Measurements from ENCODE around the gene APAF1. TPM values are rescaled to one million over a fixed set of nuclear protein-coding genes. Genes with fewer than 3 reads are reported as not detected.

Gene APAF1
- total RNA-seq, 4 donors from 2014 or later, result 10.5 to 25.4 (median 23.4) TPM

DNA sequence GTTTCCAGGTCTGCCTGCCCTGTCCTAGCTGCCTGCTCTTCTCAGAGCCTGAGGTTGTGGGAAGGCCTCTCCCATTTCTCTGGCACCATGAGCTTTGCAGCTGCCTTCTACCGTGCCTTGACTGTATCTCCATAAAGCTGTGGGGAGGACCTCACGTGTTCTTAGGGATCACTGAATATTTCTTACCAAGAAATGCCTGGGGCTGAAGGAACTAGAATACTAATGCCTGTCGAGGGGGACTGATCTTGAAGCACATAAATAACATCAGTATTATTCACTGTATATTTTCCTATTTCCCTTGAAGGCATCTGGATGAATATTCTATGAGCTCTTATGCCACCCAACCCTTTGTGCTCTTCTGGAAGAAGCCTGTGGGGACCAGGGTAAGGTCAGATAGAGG, 103.4 kb downstream of the APAF1 start:
- in situ Hi-C loops (cut with MboI; ENCODE audit: low pct_ligation_motif_present in 1 of 4, low pct_unique_long_range_greater_than_20kb in 1 of 4, low sequenced_read_pairs in 3 of 4), result no loop called here
- no peak for TF ChIP-seq POLR2AphosphoS5 (IDR thresholded peaks at IDR 0.05)
- no peak for TF ChIP-seq POLR2A (IDR thresholded peaks at IDR 0.05)
- no peak for TF ChIP-seq CTCF (IDR thresholded peaks at IDR 0.05)
- TF ChIP-seq EP300 (IDR thresholded peaks at IDR 0.05; ENCODE audit: low read depth), result no peak
- 77 to 86% methylated on average over 3 of the region's 3 CpGs for WGBS, 2 donors (ENCODE audit: low coverage in 1 of 2)
- H3K27ac ChIP-seq, result no peak overlapping the region
- peaks cover 0 to 8% (median 3%) of the 10 kb centered on the region in 4 donors for H3K4me1 ChIP-seq
- H3K36me3 ChIP-seq, result no peaks in the 10 kb centered on the region
- DNase-seq, result no peak
- H3K27me3 ChIP-seq, result peaks cover 27% of the 10 kb centered on the region
- H3K9me3 ChIP-seq, result no peaks in the 10 kb centered on the region
- intact Hi-C loops (cut with DNase I; ENCODE audit: low total_unique reads), result no loop called here
- no peak overlapping the region for H3K4me3 ChIP-seq

GRCh38 chr12:98750511-98750910, 105.4 kb downstream of the APAF1 start:
- intact Hi-C loops (cut with DNase I; ENCODE audit: low total_unique reads) (no loop called here), in situ Hi-C loops (cut with MboI; ENCODE audit: low pct_ligation_motif_present in 1 of 4, low pct_unique_long_range_greater_than_20kb in 1 of 4, low sequenced_read_pairs in 3 of 4) (no loop called here)
- 82 to 86% methylated on average over 7 to 9 of the region's 9 CpGs for WGBS, 2 donors (ENCODE audit: low coverage in 1 of 2)
- peaks cover 18% of the 10 kb centered on the region for H3K27me3 ChIP-seq
- no peaks in the 10 kb centered on the region for H3K36me3 ChIP-seq
- H3K9me3 ChIP-seq, result no peaks in the 10 kb centered on the region
- H3K27ac ChIP-seq, result no peak overlapping the region
- TF ChIP-seq POLR2A (IDR thresholded peaks at IDR 0.05) (no peak), POLR2AphosphoS5 (IDR thresholded peaks at IDR 0.05) (no peak), CTCF (IDR thresholded peaks at IDR 0.05) (no peak)
- no peak for DNase-seq
- peaks cover 0 to 6% (median 3%) of the 10 kb centered on the region in 4 donors for H3K4me1 ChIP-seq
- H3K4me3 ChIP-seq, result no peak overlapping the region

- H3K9me3 ChIP-seq, result no peaks in the 10 kb centered on the region
- intact Hi-C loops (cut with DNase I; ENCODE audit: low total_unique reads), result no loop called here
- TF ChIP-seq POLR2A (IDR thresholded peaks at IDR 0.05) (no peak), CTCF (IDR thresholded peaks at IDR 0.05) (no peak), EP300 (IDR thresholded peaks at IDR 0.05; ENCODE audit: low read depth) (no peak), POLR2AphosphoS5 (IDR thresholded peaks at IDR 0.05) (no peak)
- no peaks in the 10 kb centered on the region for H3K36me3 ChIP-seq
- peaks cover 7% of the 10 kb centered on the region for H3K27me3 ChIP-seq
- no peak for DNase-seq
- no peak overlapping the region for H3K4me3 ChIP-seq
- no peak overlapping the region for H3K27ac ChIP-seq
- no peaks in the 10 kb centered on the region for H3K4me1 ChIP-seq
- in situ Hi-C loops (cut with MboI; ENCODE audit: low pct_ligation_motif_present in 1 of 4, low pct_unique_long_range_greater_than_20kb in 1 of 4, low sequenced_read_pairs in 3 of 4), result no loop called here
- 75 to 85% methylated on average over 4 of the region's 4 CpGs for WGBS, 2 donors (ENCODE audit: low coverage in 1 of 2)
These were observed 106.6 kb downstream of the APAF1 start for GRCh38 chr12:98751580-98752115.

DNA sequence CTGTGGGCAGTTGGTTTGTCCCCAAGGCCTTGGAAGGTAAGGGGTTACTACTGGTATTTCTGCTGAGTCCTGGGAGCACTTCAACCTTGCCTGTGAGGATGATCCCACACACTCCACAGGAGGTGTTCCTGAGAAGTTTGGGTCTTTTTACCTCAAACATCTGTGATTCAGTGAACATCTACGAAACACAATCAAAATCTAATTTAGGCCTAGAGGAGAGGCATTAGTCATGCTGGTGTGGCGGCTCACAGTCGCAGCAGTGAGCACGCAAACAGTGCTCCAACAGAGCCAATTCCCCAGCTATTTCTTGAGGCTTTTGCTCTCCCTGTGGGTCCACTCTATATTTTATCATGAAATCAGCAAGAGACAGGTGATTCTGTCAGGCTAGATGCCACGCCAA, 107.6 kb downstream of the APAF1 start:
- Histone ChIP-seq H3K9me3 (no peaks in the 10 kb centered on the region), H3K27me3 (no peaks in the 10 kb centered on the region), H3K27ac (no peak overlapping the region), H3K36me3 (no peaks in the 10 kb centered on the region), H3K4me3 (no peak overlapping the region), H3K4me1 (no peaks in the 10 kb centered on the region)
- TF ChIP-seq POLR2AphosphoS5 (IDR thresholded peaks at IDR 0.05), result no peak
- no peak for TF ChIP-seq CTCF (IDR thresholded peaks at IDR 0.05)
- TF ChIP-seq POLR2A (IDR thresholded peaks at IDR 0.05), result no peak
- TF ChIP-seq EP300 (IDR thresholded peaks at IDR 0.05; ENCODE audit: low read depth), result no peak
- in situ Hi-C loops (cut with MboI; ENCODE audit: low pct_ligation_motif_present in 1 of 4, low pct_unique_long_range_greater_than_20kb in 1 of 4, low sequenced_read_pairs in 3 of 4), result no loop called here
- WGBS, 2 donors (ENCODE audit: low coverage in 1 of 2), result 93% methylated on average over 5 of the region's 5 CpGs; no CpG with 5 or more reads in 1 of the 2 donors
- intact Hi-C loops (cut with DNase I; ENCODE audit: low total_unique reads), result no loop called here
- no peak for DNase-seq
